ENCODE results near the gene IMPG2. TPM values are rescaled to one million over a fixed set of nuclear protein-coding genes. Genes with fewer than 3 reads are reported as not detected.

Gene IMPG2
- polyA plus RNA-seq, 3 donors, result 0.37 to 0.66 (median 0.61) TPM

- no peak for DNase-seq
Observed at GRCh38 chr3:101278727-101279126, 41.6 kb downstream of the IMPG2 start.

- no peak for DNase-seq
Observed at GRCh38 chr3:101273608-101274007, 46.8 kb downstream of the IMPG2 start.

GRCh38 chr3:101273156-101273555 lies 47.2 kb downstream of the IMPG2 start:
- no peak for DNase-seq

GRCh38 chr3:101271728-101272127 lies 48.6 kb downstream of the IMPG2 start:
- DNase-seq, result no peak

- no peak for DNase-seq
Observed at GRCh38 chr3:101270149-101270548, 50.2 kb downstream of the IMPG2 start.

- no peak for DNase-seq
Observed at GRCh38 chr3:101268971-101269671, 51.3 kb downstream of the IMPG2 start.

GRCh38 chr3:101268141-101268540 lies 52.2 kb downstream of the IMPG2 start:
- no peak for DNase-seq

GRCh38 chr3:101266566-101266965 lies 53.8 kb downstream of the IMPG2 start:
- no peak for DNase-seq

GRCh38 chr3:101266071-101266470 lies 54.3 kb downstream of the IMPG2 start:
- DNase-seq, result no peak

- no peak for DNase-seq
Observed at GRCh38 chr3:101262393-101263240, 57.8 kb downstream of the IMPG2 start.

- no peak for DNase-seq
Observed at GRCh38 chr3:101261506-101261905, 58.9 kb downstream of the IMPG2 start.

- DNase-seq, result no peak
Observed at GRCh38 chr3:101259485-101260341, 60.7 kb downstream of the IMPG2 start.

- DNase-seq, result peak; percentile 61
Observed at GRCh38 chr3:101256511-101256910, 63.9 kb downstream of the IMPG2 start.

- DNase-seq, result no peak
Observed at GRCh38 chr3:101255441-101255840, 64.9 kb downstream of the IMPG2 start.

GRCh38 chr3:101253396-101253795 lies 67.0 kb downstream of the IMPG2 start:
- DNase-seq, result no peak

GRCh38 chr3:101252945-101253344 lies 67.4 kb downstream of the IMPG2 start:
- DNase-seq, result no peak

- DNase-seq, result no peak
Observed at GRCh38 chr3:101252307-101252706, 68.1 kb downstream of the IMPG2 start.

- no peak for DNase-seq
Observed at GRCh38 chr3:101251441-101251840, 68.9 kb downstream of the IMPG2 start.

GRCh38 chr3:101249522-101249921 lies 70.9 kb downstream of the IMPG2 start:
- DNase-seq, result no peak

GRCh38 chr3:101248736-101249135 lies 71.6 kb downstream of the IMPG2 start:
- no peak for DNase-seq

- DNase-seq, result no peak
Observed at GRCh38 chr3:101244212-101244575, 76.2 kb downstream of the IMPG2 start.
